GM10248 (cell line): ENCODE measurements around the gene IL4R.

Experiments used
- CTCF ChIA-PET: fragments of 300-600 bp; sonication (Branson Sonifier 250); formaldehyde crosslinking; extraction: SDS; loops from one replicate; lab custom pipeline; 2021; ENCODE audit warnings: antibody characterized with exemption; lab: Yijun Ruan, JAX
- POLR2A ChIA-PET: fragments of 350-650 bp; sonication (Branson Sonifier 250); formaldehyde crosslinking; extraction: SDS; loops from one replicate; lab custom pipeline; 2020; ENCODE audit warnings: antibody characterized with exemption; lab: Yijun Ruan, JAX
- DNase-seq: peaks from one replicate; pipeline ENCODE4 v3.0.0; 2012; ENCODE audit errors: extremely low spot score
- TF ChIP-seq, protein P1 (sequence below): IDR thresholded peaks from 2 replicates; pipeline ENCODE4 v1.5.1; 2012; ENCODE audit warnings: mild to moderate bottlenecking, low read depth; ENCODE audit errors: extremely low read depth, missing control alignments, control extremely low read depth

The IL4R gene

DNA sequence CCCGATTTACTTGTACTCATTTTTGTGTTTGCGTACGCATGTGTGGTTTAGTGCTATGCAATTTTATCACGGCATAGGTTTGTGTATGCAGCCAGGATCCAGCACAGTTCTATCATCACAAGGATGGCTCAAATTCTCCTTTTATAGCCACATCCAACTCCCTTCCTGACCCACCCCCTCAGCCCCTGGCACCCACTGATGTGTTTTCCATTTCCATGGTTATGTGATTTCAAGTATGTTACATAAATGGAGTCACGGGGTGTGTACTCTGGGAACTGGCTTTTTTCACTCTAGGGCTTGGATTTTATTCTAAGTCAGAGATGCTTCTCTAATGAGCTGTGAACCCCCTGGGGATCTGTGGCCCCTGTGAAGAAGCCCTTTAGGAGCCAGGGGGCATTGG is 16.8 kb downstream of the IL4R start:
- ChIA-PET POLR2A (no interaction called here), CTCF (interaction anchor here (1.0 to 2.1 kb wide), 4 partner anchors 9 to 71 kb away, joined by 3 to 5 read pairs (median 3); partner anchors contain the start of gene IL21R)
- no peak for DNase-seq
- TF ChIP-seq, protein P1, sequence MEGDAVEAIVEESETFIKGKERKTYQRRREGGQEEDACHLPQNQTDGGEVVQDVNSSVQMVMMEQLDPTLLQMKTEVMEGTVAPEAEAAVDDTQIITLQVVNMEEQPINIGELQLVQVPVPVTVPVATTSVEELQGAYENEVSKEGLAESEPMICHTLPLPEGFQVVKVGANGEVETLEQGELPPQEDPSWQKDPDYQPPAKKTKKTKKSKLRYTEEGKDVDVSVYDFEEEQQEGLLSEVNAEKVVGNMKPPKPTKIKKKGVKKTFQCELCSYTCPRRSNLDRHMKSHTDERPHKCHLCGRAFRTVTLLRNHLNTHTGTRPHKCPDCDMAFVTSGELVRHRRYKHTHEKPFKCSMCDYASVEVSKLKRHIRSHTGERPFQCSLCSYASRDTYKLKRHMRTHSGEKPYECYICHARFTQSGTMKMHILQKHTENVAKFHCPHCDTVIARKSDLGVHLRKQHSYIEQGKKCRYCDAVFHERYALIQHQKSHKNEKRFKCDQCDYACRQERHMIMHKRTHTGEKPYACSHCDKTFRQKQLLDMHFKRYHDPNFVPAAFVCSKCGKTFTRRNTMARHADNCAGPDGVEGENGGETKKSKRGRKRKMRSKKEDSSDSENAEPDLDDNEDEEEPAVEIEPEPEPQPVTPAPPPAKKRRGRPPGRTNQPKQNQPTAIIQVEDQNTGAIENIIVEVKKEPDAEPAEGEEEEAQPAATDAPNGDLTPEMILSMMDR: no peak

DNA sequence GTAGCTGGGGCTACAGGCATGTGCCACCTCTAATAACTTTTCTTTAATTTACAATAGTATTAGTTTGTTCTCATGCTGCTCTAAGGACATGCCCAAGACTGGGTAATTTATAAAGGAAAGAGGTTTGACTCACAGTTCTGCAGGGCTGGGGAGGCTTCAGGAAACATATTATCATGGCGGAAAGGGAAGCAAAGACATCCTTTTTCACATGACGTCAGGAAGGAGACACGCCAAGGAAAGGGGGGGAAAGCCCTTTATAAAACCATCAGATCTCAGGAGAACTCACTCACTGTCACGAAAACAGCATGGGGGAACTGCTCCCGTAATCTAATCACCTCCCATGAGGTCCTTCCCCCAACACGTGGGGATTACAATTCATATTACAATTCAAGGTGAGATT is 18.3 kb downstream of the IL4R start:
- ChIA-PET CTCF (no interaction called here), POLR2A (no interaction called here)

DNA sequence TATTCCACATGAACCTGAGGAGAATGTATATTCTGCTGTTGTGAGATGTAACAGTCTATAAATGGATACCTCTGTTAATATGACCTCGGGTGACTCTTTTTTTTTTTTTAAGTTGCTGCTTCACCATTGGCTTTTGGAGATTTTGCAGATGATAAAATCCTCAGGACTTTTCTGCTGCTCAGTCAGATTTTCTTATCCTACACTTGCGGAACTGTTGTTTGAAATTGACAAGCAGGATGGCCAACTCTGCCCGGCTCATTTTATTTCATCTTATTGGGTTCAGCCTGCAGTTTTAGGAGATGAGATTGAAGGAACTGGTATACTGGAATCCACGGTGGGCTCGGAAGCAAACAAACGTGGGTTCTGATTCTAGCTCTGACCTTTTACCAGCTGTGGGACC is 19.3 kb downstream of the IL4R start:
- POLR2A ChIA-PET: no interaction called here
- CTCF ChIA-PET: no interaction called here
- TF ChIP-seq, protein P1: no peak
- no peak for DNase-seq

More for the DNA sequence above, 18.3 kb downstream of the IL4R start:
- TF ChIP-seq, protein P1: no peak
- no peak for DNase-seq

DNA sequence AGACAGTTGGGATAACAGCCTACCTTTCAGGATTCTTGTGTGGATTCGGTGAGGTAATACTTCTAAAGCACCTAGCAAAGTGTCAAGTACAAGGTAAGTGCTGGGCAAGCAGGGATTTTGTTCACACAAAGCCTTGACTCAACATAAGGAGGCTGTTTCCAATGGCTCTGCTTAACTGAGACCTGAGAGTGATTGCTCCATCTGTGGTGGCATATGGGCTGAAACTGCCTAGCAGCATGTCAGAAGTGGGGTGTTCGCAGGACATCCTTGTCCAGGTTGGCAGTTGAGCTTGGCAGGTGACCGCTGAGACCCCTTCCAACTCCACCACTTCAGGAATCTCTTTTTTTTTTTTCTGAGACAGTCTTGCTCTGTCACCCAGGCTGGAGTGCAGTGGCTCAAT is 19.8 kb downstream of the IL4R start:
- no peak for DNase-seq
- CTCF ChIA-PET: no interaction called here
- POLR2A ChIA-PET: no interaction called here
- TF ChIP-seq, protein P1: no peak

DNA sequence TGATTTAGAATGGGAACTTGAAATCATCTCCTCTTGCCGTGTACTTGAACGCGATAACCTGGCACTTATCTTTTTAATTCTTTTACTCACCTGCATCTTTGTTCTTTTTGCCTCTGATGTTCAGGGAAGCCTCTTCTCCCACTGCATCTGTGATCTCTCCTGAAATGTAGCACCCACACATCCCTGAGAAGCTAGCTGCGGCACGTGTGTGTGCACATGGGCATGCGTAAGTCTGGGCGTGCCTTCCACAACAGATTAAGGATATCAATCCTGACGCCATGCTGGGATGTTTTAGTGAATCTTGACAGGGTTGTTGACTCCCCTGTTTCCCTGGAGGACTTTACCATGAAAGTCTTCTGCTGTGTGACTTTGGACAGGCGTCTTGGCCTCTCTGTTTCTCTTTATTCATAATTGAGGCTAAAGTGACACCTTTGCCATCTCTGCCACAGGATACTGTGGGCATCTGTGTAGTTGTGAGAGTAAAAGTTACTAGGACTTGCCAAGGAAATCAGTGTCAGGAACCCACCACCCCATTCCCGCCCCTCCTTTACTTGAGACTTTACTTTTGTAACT is 20.5 kb downstream of the IL4R start:
- TF ChIP-seq, protein P1: no peak
- ChIA-PET CTCF (no interaction called here), POLR2A (no interaction called here)
- DNase-seq: no peak

DNA sequence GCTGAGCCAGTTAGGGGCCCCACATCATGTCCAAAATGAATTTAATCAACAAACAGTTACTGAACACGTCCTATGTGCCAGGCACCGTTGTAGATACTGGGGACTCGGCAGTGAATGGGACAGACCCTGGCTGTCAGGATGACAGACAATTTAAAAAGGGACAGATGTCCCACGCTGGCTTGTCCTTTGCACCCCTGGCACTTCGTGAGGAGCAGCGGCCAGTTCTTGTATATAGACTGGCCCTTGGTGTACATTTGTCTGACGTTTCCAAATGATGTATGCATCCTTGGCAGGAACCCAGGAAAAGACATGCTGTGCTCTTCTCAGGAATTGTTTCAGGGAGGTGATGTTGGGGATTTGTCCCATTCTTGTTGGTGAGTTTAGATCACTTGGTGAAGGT is 21.1 kb downstream of the IL4R start:
- no peak for DNase-seq
- TF ChIP-seq, protein P1: no peak
- ChIA-PET POLR2A (no interaction called here), CTCF (interaction anchor here (1.1 kb wide), 1 partner anchor 31 kb away, joined by 3 read pairs; no protein-coding TSS in a partner anchor)
